DOHH2 (cell line): Measurements from ENCODE around the gene CSNK1G2.

Experiments
- CTCF ChIP-seq: fragments of 200-600 bp; sonication (generic); IDR thresholded peaks from one replicate; pipeline ENCODE4 v1.5.1; 2014; ENCODE audit warnings: antibody characterized with exemption, mild to moderate bottlenecking, low read depth, low read length; ENCODE audit not compliant: poor library complexity, severe bottlenecking
- EZH2phosphoT487 ChIP-seq: fragments of 200-600 bp; sonication (generic); IDR thresholded peaks from 2 replicates; pipeline ENCODE4 v1.6.1; 2017; ENCODE audit warnings: borderline replicate concordance, mild to moderate bottlenecking, antibody characterized with exemption, low read length, moderate library complexity, mixed read lengths

GRCh38 chr19:1906985-1907562 is 33.9 kb upstream of the CSNK1G2 start:
- TF ChIP-seq CTCF, result no peak
- TF ChIP-seq EZH2phosphoT487, result no peak
